Endothelial cell of umbilical vein (primary cell): ENCODE results near the gene EXOC6. TPM values are rescaled to one million over a fixed set of nuclear protein-coding genes. Genes with fewer than 3 reads are reported as not detected.
"Not testable (repeated sequence)": the region's sequence is repeated elsewhere in the genome, so short reads cannot be mapped to it uniquely, and the experiment has no call there.

Experiments
- BruUV-seq: library from RNA; stranded (reverse); fragments of 400-500 nt; replicated peaks from 2 replicates; lab custom pipeline; 2021; lab: Mats Ljungman, UMichigan
- CTCF ChIA-PET: fragments of 300-600, 350-600 bp; sonication (Branson Sonifier 250); formaldehyde crosslinking; loops from one replicate; lab custom pipeline; 2021; ENCODE audit warnings: antibody characterized with exemption, inconsistent platforms; lab: Charles Lee
- POLR2A ChIA-PET: fragments of 300-600, 350-600 bp; sonication (Branson Sonifier 250); formaldehyde crosslinking; loops from one replicate; lab custom pipeline; 2021; ENCODE audit warnings: antibody characterized with exemption, inconsistent platforms; lab: Charles Lee
- DNase-seq: peaks from one replicate; pipeline ENCODE4 v3.0.0-alpha.2; 2011; ENCODE audit warnings: low read depth, low spot score
- FAIRE-seq: peaks from 2 replicates; lab custom pipeline; 2011; peaks lifted over from hg19 to GRCh38; lab: Jason Lieb, UNC
- H2AFZ ChIP-seq: 2 replicates; pipeline ENCODE4 v1.6.0; 2012; ENCODE audit warnings: low read depth, low read length, control low read depth, inconsistent platforms
- H3K27ac ChIP-seq: 2 replicates; pipeline ENCODE4 v1.5.1; 2011; ENCODE audit warnings: low read depth, mild to moderate bottlenecking, control low read depth, low read length, moderate library complexity; ENCODE audit not compliant: insufficient read depth
- H3K27me3 ChIP-seq, 2 experiments: 2 replicates each; pipeline versions ENCODE4 v1.6.0 to v1.6.1; 2011; ENCODE audit warnings: low read length in 2 of 2, mixed read lengths in 1 of 2; ENCODE audit not compliant: control insufficient read depth in 2 of 2, insufficient read depth in 2 of 2
- H3K36me3 ChIP-seq, 2 experiments: 2 replicates in 1 of 2; 3 replicates in 1 of 2; pipeline ENCODE4 v1.5.1; 2011; ENCODE audit warnings: low read length in 2 of 2, mild to moderate bottlenecking in 1 of 2, moderate library complexity in 1 of 2; ENCODE audit not compliant: control insufficient read depth in 2 of 2, insufficient read depth in 2 of 2; ENCODE audit errors: extremely low read depth in 1 of 2
- H3K4me1 ChIP-seq: 3 replicates; pipeline ENCODE4 v1.5.1; 2011; ENCODE audit warnings: mild to moderate bottlenecking, low read length; ENCODE audit not compliant: control insufficient read depth, insufficient read depth; ENCODE audit errors: extremely low read depth
- H3K4me2 ChIP-seq: 2 replicates; pipeline ENCODE4 v1.6.1; 2011; ENCODE audit warnings: low read length, control low read depth, mixed read lengths; ENCODE audit not compliant: insufficient read depth
- H3K4me3 ChIP-seq, 3 experiments: fragments of 200-600 bp in 1 of 3; sonication (generic), shearing (Covaris generic) in 1 of 3; replicated peaks in 1 of 3; 2 replicates each; pipeline ENCODE4 v1.5.1; 2011 to 2016; ENCODE audit warnings: control low read depth in 3 of 3, low read length in 3 of 3, mild to moderate bottlenecking in 2 of 3, inconsistent platforms in 1 of 3, low read depth in 1 of 3, moderate library complexity in 1 of 3; ENCODE audit not compliant: insufficient read depth in 1 of 3
- H3K79me2 ChIP-seq: 2 replicates; pipeline ENCODE4 v1.6.0; 2012; ENCODE audit warnings: low read length, inconsistent platforms; ENCODE audit not compliant: control insufficient read depth, insufficient read depth
- H3K9ac ChIP-seq: replicated peaks from 2 replicates; pipeline ENCODE3; 2011; ENCODE audit warnings: low read length, control low read depth; ENCODE audit not compliant: insufficient read depth; ENCODE audit errors: extremely low read depth
- H3K9me1 ChIP-seq: replicated peaks from 3 replicates; pipeline ENCODE4 v1.6.0; 2011; ENCODE audit warnings: mild to moderate bottlenecking, low read length; ENCODE audit not compliant: control insufficient read depth, insufficient read depth; ENCODE audit errors: extremely low read depth
- H3K9me3 ChIP-seq: replicated peaks from 2 replicates; pipeline ENCODE4 v1.5.1; 2012; ENCODE audit warnings: low read length, inconsistent platforms; ENCODE audit not compliant: control insufficient read depth, insufficient read depth
- H4K20me1 ChIP-seq: replicated peaks from 2 replicates; pipeline ENCODE3; 2011; ENCODE audit warnings: mild to moderate bottlenecking, low read length; ENCODE audit not compliant: control insufficient read depth, insufficient read depth; ENCODE audit errors: extremely low read depth
- CTCF ChIP-seq, 2 donors: IDR thresholded peaks; 1 replicate in 1 of 2; 2 replicates in 1 of 2; pipeline ENCODE4 v1.5.1; 2011; ENCODE audit warnings: low read length in 2 of 2, mild to moderate bottlenecking in 2 of 2, moderate library complexity in 2 of 2, control low read depth in 1 of 2, inconsistent platforms in 1 of 2, low read depth in 1 of 2; ENCODE audit not compliant: insufficient read depth in 1 of 2; ENCODE audit errors: extremely low read depth in 1 of 2
- FOS ChIP-seq: IDR thresholded peaks from 2 replicates; pipeline ENCODE4 v1.6.1; 2011; ENCODE audit warnings: mild to moderate bottlenecking, low read length, moderate library complexity, borderline replicate concordance; ENCODE audit not compliant: insufficient read depth
- JUN ChIP-seq: IDR thresholded peaks from 2 replicates; pipeline ENCODE4 v1.6.1; 2011; ENCODE audit warnings: borderline replicate concordance, low read depth; ENCODE audit not compliant: insufficient read length, insufficient read depth
- POLR2A ChIP-seq: IDR thresholded peaks from 2 replicates; pipeline ENCODE4 v1.6.1; 2012; ENCODE audit warnings: low read depth, mild to moderate bottlenecking, control low read depth, low read length
- dilution Hi-C: fragments of 300-500 bp; cut with MboI; formaldehyde crosslinking; loops from one replicate; pipeline ENCODE4 v1.15.0; 2019; ENCODE audit warnings: low sequenced_read_pairs; ENCODE audit not compliant: extremely low pct_ligation_motif_present
- intact Hi-C: fragments of 100-400 bp; cut with micrococcal nuclease; formaldehyde crosslinking; loops from one replicate; pipeline ENCODE4 v1.10.0; 2022
- polyA plus RNA-seq, 4 experiments: library from polyadenylated mRNA; depleted of rRNA in 3 of 4; stranded (reverse) in 3 of 4; unstranded in 1 of 4; fragments of >200 nt; gene quantifications; 2 replicates each; pipeline versions ENCODE4 v1.2.1 to v1.2.3, GENCODE V29; 2011 to 2012; ENCODE audit warnings: missing spikeins in 1 of 4
- total RNA-seq: library from RNA; stranded (reverse); gene quantifications from 2 replicates; pipeline ENCODE4 v1.2.3, GENCODE V29; 2021

Gene EXOC6
- total and polyA plus RNA-seq, 2 donors (not counting 3 experiments of a cell fraction or from before 2014, with no cell fraction given) = 72.6 to 108 TPM

- no peak for TF ChIP-seq FOS
- TF ChIP-seq JUN = no peak
- no peak for TF ChIP-seq CTCF (IDR thresholded peaks at IDR 0.05; ENCODE audit: extremely low read depth in 1 of 2, insufficient read depth in 1 of 2, low read depth in 1 of 2, low read length in 2 of 2)
- no peak for TF ChIP-seq POLR2A
- H4K20me1 ChIP-seq = no peaks in the 10 kb centered on the region
- H3K27me3 ChIP-seq = no peaks in the 10 kb centered on the region
- DNase-seq = no peak
- no peak overlapping the region for H3K4me2 ChIP-seq
- H3K79me2 ChIP-seq = peaks cover 4% of the 10 kb centered on the region
- dilution Hi-C loops (no loop called here), intact Hi-C loops (no loop called here)
- peaks cover 6% of the 10 kb centered on the region for H3K4me1 ChIP-seq
- no peak overlapping the region for H3K9ac ChIP-seq
- no peaks in the 10 kb centered on the region for H3K9me3 ChIP-seq
- H3K9me1 ChIP-seq = no peaks in the 10 kb centered on the region
- no peak for FAIRE-seq
- BruUV-seq = no TSS peak
- no peak overlapping the region for H3K4me3 ChIP-seq
- no peak overlapping the region for H2AFZ ChIP-seq
- CTCF ChIA-PET = interaction anchor here (1.0 to 1.3 kb wide), 4 partner anchors 10 to 130 kb away, joined by 3 to 4 read pairs (median 3); no protein-coding TSS in a partner anchor
- H3K27ac ChIP-seq = no peak overlapping the region
- H3K36me3 ChIP-seq = peaks cover 4 to 10% of the 10 kb centered on the region in 2 experiments
- POLR2A ChIA-PET = no interaction called here
These were observed 124.6 kb downstream of the EXOC6 start for GRCh38 chr10:92972886-92973285.

- CTCF ChIA-PET, H3K9ac ChIP-seq, H4K20me1 ChIP-seq, H3K9me1 ChIP-seq, H3K27ac ChIP-seq, H3K79me2 ChIP-seq, DNase-seq, H3K36me3 ChIP-seq, H3K4me1 ChIP-seq, H3K27me3 ChIP-seq, intact Hi-C loops, FAIRE-seq, H3K9me3 ChIP-seq, H3K4me3 ChIP-seq, H3K4me2 ChIP-seq, BruUV-seq, dilution Hi-C loops, POLR2A ChIA-PET, H2AFZ ChIP-seq: not testable (repeated sequence)
These were observed 128.0 kb downstream of the EXOC6 start for GRCh38 chr10:92976278-92976677.
